Effector memory CD4-positive, alpha-beta T cell (primary cell): ENCODE measurements around the gene PGLYRP3.

Experiments used
- DNase-seq, 3 donors: peaks; one replicate each; pipeline ENCODE4 v3.0.0-alpha.2; 2020
- H3K27ac ChIP-seq: 2 replicates; pipeline ENCODE4 v1.7.0; 2013; ENCODE audit warnings: mild to moderate bottlenecking, low read length, moderate library complexity; ENCODE audit not compliant: insufficient read depth, poor library complexity, severe bottlenecking
- H3K27me3 ChIP-seq: replicated peaks from 2 replicates; pipeline ENCODE4 v1.7.0; 2013; ENCODE audit warnings: mild to moderate bottlenecking, low read length; ENCODE audit not compliant: insufficient read depth, control insufficient read depth, poor library complexity, severe bottlenecking
- H3K36me3 ChIP-seq: 2 replicates; pipeline ENCODE4 v1.7.0; 2013; ENCODE audit warnings: mild to moderate bottlenecking, low read length, moderate library complexity; ENCODE audit not compliant: control insufficient read depth, insufficient read depth
- H3K4me1 ChIP-seq: 2 replicates; pipeline ENCODE4 v1.7.0; 2013; ENCODE audit warnings: low read length, mild to moderate bottlenecking; ENCODE audit not compliant: control insufficient read depth, insufficient read depth, poor library complexity, severe bottlenecking
- H3K4me3 ChIP-seq: 2 replicates; pipeline ENCODE4 v1.7.0; 2013; ENCODE audit warnings: low read length, low read depth, mild to moderate bottlenecking; ENCODE audit not compliant: insufficient read depth, poor library complexity, severe bottlenecking
- H3K9me3 ChIP-seq: 2 replicates; pipeline ENCODE4 v1.7.0; 2013; ENCODE audit warnings: mild to moderate bottlenecking, low read length, moderate library complexity; ENCODE audit not compliant: control insufficient read depth
- total RNA-seq, 3 donors: gene quantifications; one replicate each; lab custom pipeline; 2026; lab: John Stamatoyannopoulos, UW

Gene PGLYRP3, protein sequence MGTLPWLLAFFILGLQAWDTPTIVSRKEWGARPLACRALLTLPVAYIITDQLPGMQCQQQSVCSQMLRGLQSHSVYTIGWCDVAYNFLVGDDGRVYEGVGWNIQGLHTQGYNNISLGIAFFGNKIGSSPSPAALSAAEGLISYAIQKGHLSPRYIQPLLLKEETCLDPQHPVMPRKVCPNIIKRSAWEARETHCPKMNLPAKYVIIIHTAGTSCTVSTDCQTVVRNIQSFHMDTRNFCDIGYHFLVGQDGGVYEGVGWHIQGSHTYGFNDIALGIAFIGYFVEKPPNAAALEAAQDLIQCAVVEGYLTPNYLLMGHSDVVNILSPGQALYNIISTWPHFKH
- 0 reads per million in 3 donors for total RNA-seq

DNA sequence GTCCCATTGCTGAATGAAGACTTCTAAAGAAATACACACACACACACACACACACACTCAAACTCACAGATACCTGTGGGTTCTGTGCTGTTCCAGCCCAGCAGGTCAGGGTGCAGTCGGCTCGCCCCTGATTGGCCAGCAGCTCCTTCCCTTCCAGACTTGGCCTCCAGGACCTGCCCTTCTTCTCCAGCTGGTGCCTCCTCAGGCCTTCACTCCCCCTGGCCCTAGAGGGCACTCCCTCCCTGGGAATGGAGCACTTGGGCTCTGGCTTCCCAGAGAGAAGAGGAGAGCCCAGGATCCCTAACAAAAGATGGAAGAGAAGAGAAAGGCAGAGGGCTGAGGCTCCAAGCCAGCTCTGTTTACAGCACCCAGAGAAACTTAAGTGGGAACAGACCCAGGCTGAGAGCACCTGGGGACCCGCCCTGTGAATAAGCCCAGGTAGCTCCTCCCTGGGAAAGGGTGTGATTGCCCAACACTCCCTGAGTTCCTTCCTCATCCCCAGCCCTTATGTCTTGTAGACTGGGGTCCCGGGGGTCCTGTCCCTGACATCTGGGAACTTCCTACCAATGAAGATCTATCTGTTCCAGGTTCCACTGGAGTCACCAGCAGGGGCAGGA is at the start of gene PGLYRP3:
Gene PGLYRP3, minus strand, starts transcription at position 383 of the 617 bp plus-strand sequence. CDS start 2,287 bp downstream, outside the sequence.
- Histone ChIP-seq H3K27ac (no peak within 1 kb of the TSS), H3K27me3 (no peaks in the 10 kb centered on the region), H3K4me3 (no peak within 1 kb of the TSS), H3K9me3 (no peaks in the 10 kb centered on the region), H3K4me1 (no peaks in the 10 kb centered on the region), H3K36me3 (no peaks in the 10 kb centered on the region)
- no peak for DNase-seq

DNA sequence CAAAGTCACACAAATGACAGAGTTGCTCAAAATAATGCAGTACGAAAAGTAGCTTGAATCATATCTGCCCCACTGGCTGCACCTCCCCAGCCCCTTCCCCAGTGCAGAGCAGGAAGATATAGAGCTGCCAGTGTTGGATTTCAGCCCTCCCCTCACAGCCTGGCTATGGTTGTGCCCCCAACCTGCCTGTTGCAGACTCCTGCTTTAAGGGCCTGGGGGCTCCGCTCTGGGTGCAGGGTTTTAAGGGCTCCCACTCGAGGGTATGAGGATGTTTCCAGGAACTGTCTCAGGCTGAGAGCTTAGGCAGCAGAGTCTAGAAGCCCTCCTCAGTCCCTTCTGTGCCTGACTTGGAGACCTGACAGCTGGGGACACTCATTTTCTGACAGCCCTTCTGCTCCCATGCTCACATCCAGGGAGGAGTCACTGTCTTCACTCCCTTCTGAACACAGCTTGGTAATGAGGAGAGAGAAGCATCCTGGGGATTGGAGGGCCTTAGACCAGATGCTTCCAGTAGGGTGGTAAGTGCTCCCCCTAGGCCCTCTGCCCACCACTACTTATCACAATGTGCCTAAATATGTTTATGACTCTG is 49.5 kb upstream of the PGLYRP3 start:
- no peak overlapping the region for H3K27ac ChIP-seq
- DNase-seq = no peak
- H3K4me1 ChIP-seq = peaks cover 6% of the 10 kb centered on the region
- H3K36me3 ChIP-seq = no peaks in the 10 kb centered on the region
- no peaks in the 10 kb centered on the region for H3K27me3 ChIP-seq
- H3K9me3 ChIP-seq = no peaks in the 10 kb centered on the region
- no peak overlapping the region for H3K4me3 ChIP-seq

DNA sequence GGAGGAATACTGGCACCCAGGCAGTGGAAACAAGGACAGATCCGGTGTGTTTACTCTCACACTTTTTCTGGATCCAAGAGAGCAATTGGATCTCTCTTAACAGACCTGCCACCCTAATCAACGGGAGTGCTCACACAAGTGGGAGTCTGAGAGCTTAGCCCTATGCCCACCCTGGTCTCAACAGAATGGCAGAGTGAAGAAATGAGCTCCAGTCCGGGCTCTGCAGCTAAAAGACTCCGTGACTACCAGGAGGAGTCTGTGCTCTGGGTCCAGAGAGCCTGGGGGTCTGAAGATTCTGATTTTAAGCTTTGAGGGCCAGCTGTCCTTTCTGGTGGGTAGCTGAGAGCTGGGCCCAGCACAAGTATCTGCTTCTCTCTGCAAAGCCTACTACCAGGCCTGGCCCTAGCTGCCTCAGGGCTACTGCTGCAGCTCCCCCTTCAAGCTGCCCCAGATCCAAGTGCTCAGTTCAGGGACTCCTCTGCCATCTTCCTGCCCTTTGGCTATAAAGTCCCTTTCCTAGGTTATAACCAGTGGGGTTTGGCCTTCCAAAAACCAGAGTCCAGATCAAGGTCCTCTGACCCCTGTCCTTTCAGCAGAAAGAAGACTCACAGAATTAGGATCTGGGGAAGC is 48.8 kb upstream of the PGLYRP3 start:
- H3K27ac ChIP-seq = no peak overlapping the region
- no peaks in the 10 kb centered on the region for H3K9me3 ChIP-seq
- peaks cover 10% of the 10 kb centered on the region for H3K4me1 ChIP-seq
- no peaks in the 10 kb centered on the region for H3K27me3 ChIP-seq
- no peaks in the 10 kb centered on the region for H3K36me3 ChIP-seq
- no peak overlapping the region for H3K4me3 ChIP-seq
- no peak for DNase-seq

DNA sequence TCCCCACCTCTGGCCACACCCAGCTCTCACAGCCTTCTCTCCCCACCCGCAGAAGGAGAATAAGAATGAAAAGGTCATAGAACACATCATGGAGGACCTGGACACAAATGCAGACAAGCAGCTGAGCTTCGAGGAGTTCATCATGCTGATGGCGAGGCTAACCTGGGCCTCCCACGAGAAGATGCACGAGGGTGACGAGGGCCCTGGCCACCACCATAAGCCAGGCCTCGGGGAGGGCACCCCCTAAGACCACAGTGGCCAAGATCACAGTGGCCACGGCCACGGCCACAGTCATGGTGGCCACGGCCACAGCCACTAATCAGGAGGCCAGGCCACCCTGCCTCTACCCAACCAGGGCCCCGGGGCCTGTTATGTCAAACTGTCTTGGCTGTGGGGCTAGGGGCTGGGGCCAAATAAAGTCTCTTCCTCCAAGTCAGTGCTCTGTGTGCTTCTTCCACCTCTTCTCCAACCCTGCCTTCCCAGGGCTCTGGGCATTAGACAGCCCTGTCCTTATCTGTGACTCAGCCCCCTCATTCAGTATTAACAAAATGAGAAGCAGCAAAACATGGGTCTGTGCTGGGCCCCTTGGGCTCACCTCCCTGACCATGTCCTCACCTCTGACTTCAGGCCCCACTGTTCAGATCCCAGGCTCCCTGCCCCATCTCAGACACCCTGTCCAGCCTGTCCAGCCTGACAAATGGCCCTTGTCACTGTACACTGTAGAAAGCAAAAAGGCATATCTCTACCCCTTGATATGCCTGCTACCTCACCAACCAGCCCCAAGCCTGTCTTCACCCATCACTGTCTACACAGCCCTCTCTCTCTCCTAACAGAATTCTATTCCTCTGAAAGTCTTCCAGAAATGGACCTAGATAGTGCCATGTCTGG is 48.1 kb upstream of the PGLYRP3 start:
- Histone ChIP-seq H3K36me3 (no peaks in the 10 kb centered on the region), H3K27me3 (no peaks in the 10 kb centered on the region), H3K27ac (no peak overlapping the region), H3K4me1 (peaks cover 10% of the 10 kb centered on the region), H3K9me3 (no peaks in the 10 kb centered on the region), H3K4me3 (no peak overlapping the region)
- DNase-seq = no peak

DNA sequence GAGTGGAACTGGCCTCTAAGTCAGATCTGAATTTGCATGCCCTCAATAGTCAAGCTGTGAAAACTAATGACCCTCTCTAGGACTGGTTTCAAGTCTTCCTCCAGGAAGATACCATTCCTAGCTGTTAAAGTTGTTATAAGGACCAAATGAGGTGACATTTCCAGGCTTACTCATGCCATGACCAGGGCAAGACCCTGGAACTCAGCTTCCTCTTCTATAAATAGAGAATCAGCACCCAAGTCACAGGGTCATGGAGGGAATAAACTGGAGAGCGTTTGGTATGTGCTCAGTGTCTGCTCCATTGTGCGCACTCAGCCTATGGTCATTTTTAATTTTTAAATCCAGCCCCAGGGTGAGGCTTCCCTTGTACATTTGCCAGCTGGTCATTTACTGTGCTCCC is 47.4 kb upstream of the PGLYRP3 start:
- no peak for DNase-seq
- no peak overlapping the region for H3K4me3 ChIP-seq

DNA sequence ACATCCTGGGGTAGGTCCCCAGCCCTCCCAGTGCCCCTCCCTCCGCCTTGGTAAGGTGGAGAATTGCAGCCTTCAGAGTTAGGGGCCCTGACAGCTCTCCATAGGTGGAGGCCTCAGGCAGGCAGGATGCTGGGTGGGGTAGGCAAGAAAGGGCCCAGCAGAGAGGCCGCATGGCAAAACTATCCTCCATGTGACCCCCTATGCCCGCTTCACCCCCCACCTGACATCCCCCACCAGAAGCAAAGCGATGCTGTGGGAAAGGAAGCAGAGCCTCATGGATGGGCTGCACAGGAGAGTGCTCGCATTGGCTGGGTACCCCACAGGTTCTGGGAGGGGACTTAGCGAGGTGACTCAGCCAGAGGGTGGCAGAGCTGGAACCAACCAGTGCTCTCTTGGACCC is 46.5 kb upstream of the PGLYRP3 start:
- Histone ChIP-seq H3K4me3 (no peak overlapping the region), H3K36me3 (no peaks in the 10 kb centered on the region), H3K27ac (no peak overlapping the region), H3K9me3 (no peaks in the 10 kb centered on the region), H3K4me1 (peaks cover 10% of the 10 kb centered on the region), H3K27me3 (no peaks in the 10 kb centered on the region)
- no peak for DNase-seq

More for the DNA sequence above, 47.4 kb upstream of the PGLYRP3 start:
- Histone ChIP-seq H3K4me1 (peaks cover 10% of the 10 kb centered on the region), H3K9me3 (no peaks in the 10 kb centered on the region), H3K27ac (no peak overlapping the region), H3K36me3 (no peaks in the 10 kb centered on the region), H3K27me3 (no peaks in the 10 kb centered on the region)

DNA sequence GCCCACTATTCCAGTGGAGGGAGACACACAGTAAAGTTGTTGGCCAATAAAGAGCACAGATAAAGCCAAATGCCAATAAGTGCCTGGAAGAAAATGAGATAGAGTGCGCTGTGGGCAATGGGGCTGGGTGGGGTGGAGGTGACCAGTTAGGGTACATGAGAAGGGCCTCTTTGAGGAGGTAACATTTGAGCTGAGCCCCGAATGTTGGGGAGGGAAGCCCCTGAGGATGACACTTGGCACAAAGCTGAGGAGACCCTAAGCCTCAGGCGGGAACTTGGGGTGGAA is 45.9 kb upstream of the PGLYRP3 start:
- H3K36me3 ChIP-seq = no peaks in the 10 kb centered on the region
- H3K27ac ChIP-seq = no peak overlapping the region

DNA sequence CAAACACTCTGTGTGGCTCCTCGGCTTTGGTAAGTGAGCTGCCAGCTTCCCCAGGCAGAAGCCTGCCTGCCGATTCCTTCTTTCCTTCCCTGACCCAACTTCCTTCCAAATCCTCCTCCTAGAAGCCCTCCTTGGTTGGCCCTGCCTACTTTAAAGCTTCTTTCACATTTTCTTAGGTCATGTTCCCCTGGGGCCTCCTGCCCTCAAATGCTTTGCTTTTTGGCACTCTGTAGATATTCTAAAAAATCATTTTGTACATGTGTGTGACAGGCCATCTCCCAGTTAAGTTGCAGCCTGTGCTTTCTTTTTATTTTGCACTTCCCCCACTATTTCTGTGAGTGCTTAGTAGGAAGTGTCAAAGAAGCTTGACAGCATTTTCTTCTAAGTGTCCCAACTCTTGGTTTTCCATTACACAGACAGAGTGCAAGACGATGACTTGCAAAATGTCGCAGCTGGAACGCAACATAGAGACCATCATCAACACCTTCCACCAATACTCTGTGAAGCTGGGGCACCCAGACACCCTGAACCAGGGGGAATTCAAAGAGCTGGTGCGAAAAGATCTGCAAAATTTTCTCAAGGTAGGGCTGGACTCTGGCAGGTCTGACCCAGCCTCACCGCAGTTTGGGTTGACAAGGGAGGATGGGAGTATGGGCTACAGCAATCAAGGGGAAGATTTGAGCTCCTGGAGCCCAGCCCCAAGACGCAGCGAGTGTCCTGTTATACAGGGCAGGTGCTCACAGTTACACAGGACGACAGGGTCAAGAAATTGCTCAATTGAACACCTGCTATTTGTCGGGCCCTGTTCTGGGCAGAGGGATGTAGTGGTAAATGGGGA is 45.3 kb upstream of the PGLYRP3 start, which contains the start of gene S100A9:
Gene S100A9, plus strand, starts transcription at position 2 of the 838 bp plus-strand sequence. Its CDS starts 430 bp downstream, at position 432.
- Histone ChIP-seq H3K36me3 (no peaks in the 10 kb centered on the region), H3K9me3 (no peaks in the 10 kb centered on the region), H3K27ac (no peak within 1 kb of the TSS), H3K4me3 (no peak within 1 kb of the TSS), H3K27me3 (no peaks in the 10 kb centered on the region), H3K4me1 (peaks cover 10% of the 10 kb centered on the region)
- DNase-seq = no peak

More for the DNA sequence above, 45.9 kb upstream of the PGLYRP3 start:
- no peaks in the 10 kb centered on the region for H3K27me3 ChIP-seq
- H3K4me1 ChIP-seq = peaks cover 10% of the 10 kb centered on the region
- no peak for DNase-seq
- no peak overlapping the region for H3K4me3 ChIP-seq
- H3K9me3 ChIP-seq = no peaks in the 10 kb centered on the region
